Activated CD8-positive, alpha-beta memory T cell treated with anti-CD3 and anti-CD28 coated beads, Interleukin-2, amount 50 U/mL, for 24 hours (primary cell): Measurements from ENCODE around the gene NAP1L1.
"Not testable (repeated sequence)": the region's sequence is repeated elsewhere in the genome, so short reads cannot be mapped to it uniquely, and the experiment has no call there.

Experiments used
- DNase-seq: peaks from one replicate; pipeline ENCODE4 v3.0.0-alpha.2; 2020; ENCODE audit errors: extremely low read depth

Gene NAP1L1

DNA sequence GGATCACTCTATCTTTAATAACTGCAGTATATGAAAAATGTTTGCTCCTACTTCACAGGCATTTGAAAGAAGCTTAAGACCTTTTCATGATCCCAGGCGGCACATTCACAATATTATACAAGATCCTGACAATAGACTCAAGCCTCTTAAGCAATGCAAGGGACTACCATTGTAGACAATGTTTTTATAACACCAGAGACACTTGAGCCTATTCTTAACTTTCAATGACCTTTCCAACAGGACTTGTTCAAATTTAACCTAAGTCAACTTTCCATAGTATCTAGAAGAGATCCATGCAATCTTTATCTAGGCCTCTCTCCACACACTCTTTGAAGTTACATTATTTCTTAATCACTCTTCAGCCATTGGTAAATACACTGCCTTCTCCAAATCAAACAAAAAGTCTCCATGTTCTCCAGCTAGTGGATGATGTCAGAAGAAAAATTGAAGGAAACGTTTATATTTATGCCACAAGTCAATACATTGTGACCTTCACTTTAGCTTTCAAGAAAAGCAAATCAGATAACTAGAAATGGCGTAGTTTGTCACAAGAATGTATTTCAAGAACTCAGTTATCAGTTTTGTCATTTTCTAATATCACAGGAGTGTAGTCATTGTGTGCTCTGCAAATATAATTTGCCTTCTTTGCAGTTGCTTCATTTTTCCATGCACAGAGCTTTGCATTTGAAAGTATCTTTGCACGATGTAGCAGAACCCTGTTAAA is 94.1 kb downstream of the NAP1L1 start:
- DNase-seq: no peak

DNA sequence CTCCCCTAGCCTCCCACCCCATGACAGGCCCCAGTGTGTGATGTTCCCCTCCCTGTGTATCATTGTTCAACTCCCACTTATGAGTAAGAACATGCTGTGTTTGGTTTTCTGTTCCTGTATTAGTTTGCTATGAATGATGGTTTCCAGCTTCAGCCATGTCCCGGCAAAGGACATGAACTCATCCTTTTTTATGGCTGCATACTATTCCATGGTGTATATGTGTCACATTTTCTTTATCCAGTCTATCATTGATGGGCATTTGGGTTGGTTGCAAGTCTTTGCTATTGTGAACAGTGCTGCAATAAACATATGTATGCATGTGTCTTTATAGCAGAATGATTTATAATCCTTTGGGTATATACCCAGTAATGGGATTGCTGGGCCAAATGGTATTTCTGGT is 96.8 kb downstream of the NAP1L1 start:
- not testable (repeated sequence) for DNase-seq
